GM19099 (cell line): ENCODE data around the gene ENTPD6.

Experiments
- POLR2A ChIP-seq: IDR thresholded peaks from 3 replicates; pipeline ENCODE4 v1.6.1; 2011; ENCODE audit warnings: low read depth; ENCODE audit not compliant: insufficient read length; ENCODE audit errors: extremely low read depth

Gene ENTPD6

GRCh38 chr20:25213566-25214425, 18.3 kb downstream of the ENTPD6 start:
- no peak for TF ChIP-seq POLR2A

DNA sequence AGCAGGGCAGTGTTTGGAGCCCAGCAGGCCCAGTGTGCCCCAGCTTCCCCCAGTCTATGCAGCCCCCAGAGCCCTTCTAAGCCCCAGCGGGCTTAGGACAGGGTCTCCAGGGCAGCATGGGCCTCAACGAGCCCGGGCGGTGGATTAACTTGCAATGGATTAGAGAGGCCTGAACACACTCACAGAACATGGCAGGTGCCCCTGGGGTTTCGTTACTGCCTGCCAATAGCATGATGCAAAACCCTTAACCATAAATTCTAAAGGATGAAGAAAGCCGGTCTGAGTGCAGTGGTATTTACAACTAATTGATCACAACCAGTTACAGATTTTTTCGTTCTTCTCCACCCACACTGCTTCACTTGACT, 18.9 kb downstream of the ENTPD6 start:
- no peak for TF ChIP-seq POLR2A

DNA sequence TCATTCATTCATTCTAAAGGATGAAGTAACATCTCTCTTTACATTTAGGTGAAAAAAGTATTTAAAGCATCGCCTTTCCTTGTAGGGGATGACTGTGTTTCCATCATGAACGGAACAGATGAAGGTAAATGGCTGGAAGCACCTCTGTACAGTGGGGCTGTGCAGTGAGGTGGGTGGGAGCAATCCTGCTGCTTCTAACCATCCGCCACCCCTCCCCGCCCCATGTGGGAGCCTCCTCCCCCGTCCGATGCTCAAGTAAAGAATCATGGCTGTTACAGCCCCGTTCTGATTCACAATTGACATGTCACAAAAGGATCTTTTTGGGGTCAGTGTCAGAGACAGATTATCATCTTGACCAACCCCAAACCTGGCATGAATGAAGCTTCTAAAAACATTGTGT, 19.3 kb downstream of the ENTPD6 start:
- TF ChIP-seq POLR2A: no peak

- no peak for TF ChIP-seq POLR2A
Observed at GRCh38 chr20:25215521-25215920, 20.0 kb downstream of the ENTPD6 start.

- no peak for TF ChIP-seq POLR2A
Observed at GRCh38 chr20:25216199-25216945, 20.9 kb downstream of the ENTPD6 start.

DNA sequence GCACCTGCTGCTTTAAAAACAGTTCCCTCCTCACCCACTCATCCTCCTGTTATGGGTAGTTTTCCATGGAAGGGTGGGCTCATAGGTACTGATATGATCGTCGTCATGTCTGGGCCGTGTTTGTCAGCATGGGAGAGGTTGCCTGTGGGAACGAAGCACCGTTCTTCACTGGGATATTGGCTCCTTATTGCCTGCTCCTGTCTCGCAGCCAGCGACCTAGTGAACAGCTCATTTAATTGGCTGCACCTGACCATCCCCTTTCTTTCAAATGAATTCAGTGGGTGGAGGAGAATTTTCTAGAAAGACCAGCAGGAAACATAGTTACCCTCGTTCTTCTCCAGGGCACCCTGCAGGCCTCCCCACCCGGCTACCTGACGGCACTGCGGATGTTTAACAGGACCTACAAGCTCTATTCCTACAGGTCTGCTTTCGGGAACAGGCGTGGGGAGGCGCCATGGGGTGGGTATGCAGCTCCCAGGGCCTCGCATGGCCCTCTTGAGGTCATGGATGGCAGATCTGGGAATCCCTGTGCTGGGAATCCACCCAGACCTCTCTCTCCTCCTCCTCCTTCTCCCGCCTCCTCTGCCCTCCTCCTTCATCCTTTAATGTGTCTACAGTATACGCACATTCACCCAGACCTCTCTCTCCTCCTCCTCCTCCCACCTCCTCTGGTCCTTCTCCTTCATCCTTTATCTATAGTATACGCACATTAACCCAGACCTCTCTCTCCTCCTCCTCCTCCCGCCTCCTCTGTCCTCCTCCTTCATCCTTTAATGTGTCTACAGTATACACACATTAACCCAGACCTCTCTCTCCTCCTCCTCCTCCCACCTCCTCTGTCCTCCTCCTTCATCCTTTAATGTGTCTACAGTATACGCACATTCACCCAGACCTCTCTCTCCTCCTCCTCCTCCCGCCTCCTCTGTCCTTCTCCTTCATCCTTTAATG, 21.9 kb downstream of the ENTPD6 start:
- no peak for TF ChIP-seq POLR2A

DNA sequence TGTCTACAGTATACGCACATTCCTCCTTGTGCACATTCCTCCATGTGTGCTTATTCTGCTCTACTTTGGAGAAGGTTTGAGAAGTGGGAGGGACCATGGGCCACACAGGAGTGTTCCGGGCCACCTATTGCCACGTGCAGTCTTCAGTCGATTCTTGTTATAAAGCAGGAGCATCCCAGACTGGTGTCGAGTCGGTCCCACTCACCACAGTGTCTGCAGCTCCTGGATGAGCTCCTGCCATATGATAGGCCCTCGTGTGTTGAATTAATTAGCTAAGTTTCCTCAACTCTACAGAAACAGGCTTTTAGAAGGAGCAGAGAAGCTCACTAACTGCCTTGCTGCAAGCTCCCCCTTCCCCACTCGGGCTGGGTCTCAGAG, 22.6 kb downstream of the ENTPD6 start:
- no peak for TF ChIP-seq POLR2A

GRCh38 chr20:25218492-25218891, 23.0 kb downstream of the ENTPD6 start:
- no peak for TF ChIP-seq POLR2A

DNA sequence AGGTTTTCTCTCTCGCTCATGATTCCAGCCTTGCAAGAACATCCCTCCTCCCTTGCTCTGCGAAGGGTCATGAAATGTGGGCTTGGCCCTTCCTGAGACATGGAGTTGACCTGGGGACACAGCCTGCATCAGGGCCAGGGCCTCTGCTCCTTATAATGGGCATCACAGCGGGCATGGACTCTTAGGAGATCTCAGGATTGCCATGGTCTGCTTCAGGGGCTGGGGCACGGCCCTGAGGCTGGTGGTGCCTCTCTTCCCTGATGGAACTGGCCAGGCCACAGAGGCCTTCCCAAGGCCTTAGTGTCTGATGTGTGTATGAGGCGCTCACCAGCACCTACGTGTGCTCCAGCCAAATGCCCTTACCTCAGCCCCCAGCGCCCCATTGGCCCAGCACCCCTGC, 23.9 kb downstream of the ENTPD6 start:
- TF ChIP-seq POLR2A: no peak

DNA sequence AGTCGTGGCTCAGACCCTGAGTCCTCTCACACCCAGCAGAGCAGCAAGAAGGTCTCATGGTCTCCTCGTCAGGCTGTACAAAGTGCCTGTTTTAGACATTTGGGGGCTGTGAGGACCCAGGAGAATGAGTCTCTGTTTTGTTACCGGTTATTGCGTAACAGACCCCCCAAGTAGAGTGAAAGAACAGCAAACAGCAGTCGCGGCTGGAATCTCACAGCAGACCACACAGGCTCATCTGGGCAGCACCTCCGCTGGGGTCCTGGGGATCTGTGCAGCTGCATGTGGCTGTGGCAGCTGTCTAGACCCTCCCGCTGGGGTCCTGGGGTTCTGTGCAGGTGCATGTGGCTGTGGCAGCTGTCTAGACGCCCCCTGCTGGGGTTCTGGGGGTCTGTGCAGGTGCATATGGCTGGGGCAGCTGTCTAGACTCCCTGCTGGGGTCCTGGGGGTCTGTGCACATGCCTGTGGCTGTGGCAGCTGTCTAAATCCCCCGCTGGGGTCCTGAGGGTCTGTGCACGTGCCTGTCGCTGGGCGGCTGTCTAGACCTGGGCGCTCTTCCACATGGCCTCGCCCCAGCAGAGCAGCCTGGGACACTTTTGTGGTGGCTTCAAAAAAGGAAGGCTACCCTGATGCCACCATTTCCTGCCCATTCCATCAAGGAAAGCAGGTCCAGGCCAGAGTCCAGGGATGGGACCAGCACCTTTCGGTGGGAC, 24.7 kb downstream of the ENTPD6 start:
- no peak for TF ChIP-seq POLR2A

- no peak for TF ChIP-seq POLR2A
Observed at GRCh38 chr20:25220810-25221591, 25.5 kb downstream of the ENTPD6 start.

GRCh38 chr20:25221592-25222460, 26.3 kb downstream of the ENTPD6 start:
- TF ChIP-seq POLR2A: no peak
